Measurements from ENCODE around the gene VPS37C.

VPS37C gene

GRCh38 chr11:61129639-61130523 is 31.3 kb downstream of the VPS37C start:
- H3K4me3 ChIP-seq (ENCODE audit: low read depth, low read length), result no peak overlapping the region
- TF ChIP-seq CTCF (IDR thresholded peaks at IDR 0.05; ENCODE audit: borderline replicate concordance, insufficient read depth, low read depth, low read length), result peak; percentile 100

- no peak overlapping the region for H3K4me3 ChIP-seq (ENCODE audit: low read depth, low read length)
- no peak for TF ChIP-seq CTCF (IDR thresholded peaks at IDR 0.05; ENCODE audit: borderline replicate concordance, insufficient read depth, low read depth, low read length)
Observed at GRCh38 chr11:61128947-61129638, 32.1 kb downstream of the VPS37C start.

- no peak for TF ChIP-seq CTCF (IDR thresholded peaks at IDR 0.05; ENCODE audit: borderline replicate concordance, insufficient read depth, low read depth, low read length)
Observed at GRCh38 chr11:61127991-61128390, 33.2 kb downstream of the VPS37C start.

GRCh38 chr11:61126256-61126655 is 35.0 kb downstream of the VPS37C start:
- TF ChIP-seq CTCF (IDR thresholded peaks at IDR 0.05; ENCODE audit: borderline replicate concordance, insufficient read depth, low read depth, low read length), result no peak
- H3K4me3 ChIP-seq (ENCODE audit: low read depth, low read length), result no peak overlapping the region

More at GRCh38 chr11:61127991-61128390, 33.2 kb downstream of the VPS37C start:
- no peak overlapping the region for H3K4me3 ChIP-seq (ENCODE audit: low read depth, low read length)

- TF ChIP-seq CTCF (IDR thresholded peaks at IDR 0.05; ENCODE audit: borderline replicate concordance, insufficient read depth, low read depth, low read length), result no peak
- H3K4me3 ChIP-seq (ENCODE audit: low read depth, low read length), result no peak overlapping the region
Observed at GRCh38 chr11:61125310-61125684, 35.9 kb downstream of the VPS37C start.

- TF ChIP-seq CTCF (IDR thresholded peaks at IDR 0.05; ENCODE audit: borderline replicate concordance, insufficient read depth, low read depth, low read length), result no peak
- H3K4me3 ChIP-seq (ENCODE audit: low read depth, low read length), result no peak overlapping the region
Observed at GRCh38 chr11:61124574-61125309, 36.5 kb downstream of the VPS37C start.
